HepG2 (cell line): ENCODE measurements around the gene ARHGAP23. TPM values are rescaled to one million over a fixed set of nuclear protein-coding genes. Genes with fewer than 3 reads are reported as not detected.

Source experiments
- ATAC-seq: fragments of 200-7000 bp; cut with Tn5 transposase; 3 replicates; pipeline ENCODE4 v1.9.1; 2020; ENCODE audit warnings: mild to moderate bottlenecking, moderate library complexity
- BruUV-seq: library from RNA; stranded (reverse); fragments of 400-500 nt; replicated peaks from 2 replicates; lab custom pipeline; 2021; lab: Mats Ljungman, UMichigan
- CTCF ChIA-PET: fragments of 300-600 bp; formaldehyde crosslinking; extraction: SDS; loops from one replicate; lab custom pipeline; 2021; ENCODE audit warnings: low total read pairs, inconsistent platforms, low intra/inter-chr PET ratio; lab: Yijun Ruan, JAX
- POLR2A ChIA-PET: fragments of 350-600 bp; sonication (Branson Sonifier 250); formaldehyde crosslinking; loops from one replicate; lab custom pipeline; 2020; ENCODE audit warnings: antibody characterized with exemption, inconsistent platforms; lab: Yijun Ruan, JAX
- DNase-seq: peaks from one replicate; pipeline ENCODE4 v3.0.0-alpha.2; 2015; ENCODE audit warnings: low spot score
- FAIRE-seq: peaks from 3 replicates; lab custom pipeline; 2011; peaks lifted over from hg19 to GRCh38; lab: Jason Lieb, UNC
- H2AFZ ChIP-seq: one replicate; pipeline ENCODE4 v1.6.1; 2011; ENCODE audit warnings: low read length, inconsistent platforms
- H3K27ac ChIP-seq: fragments of 300-600 bp; 3 replicates; pipeline ENCODE4 v1.8.0; 2011; ENCODE audit warnings: mixed run types, mild to moderate bottlenecking, mixed read lengths, low read length, inconsistent platforms; ENCODE audit not compliant: insufficient read depth; ENCODE audit errors: extremely low read length
- H3K27me3 ChIP-seq, 2 experiments: fragments of 200-600 bp in 1 of 2; 2 replicates in 1 of 2; 3 replicates in 1 of 2; pipeline versions ENCODE4 v1.6.0 to v1.8.0; 2011; ENCODE audit warnings: low read length in 2 of 2, mild to moderate bottlenecking in 2 of 2, moderate library complexity in 2 of 2, inconsistent platforms in 1 of 2; ENCODE audit not compliant: insufficient read depth in 2 of 2, control insufficient read depth in 1 of 2
- H3K36me3 ChIP-seq, 2 experiments: fragments of 200-600 bp in 1 of 2; replicated peaks in 1 of 2; 2 replicates in 1 of 2; 3 replicates in 1 of 2; pipeline versions ENCODE4 v1.5.1 to v1.8.0; 2011; ENCODE audit warnings: low read length in 2 of 2, inconsistent platforms in 1 of 2; ENCODE audit not compliant: insufficient read depth in 2 of 2, control insufficient read depth in 1 of 2
- H3K4me1 ChIP-seq: 2 replicates; pipeline ENCODE4 v1.5.1; 2012; ENCODE audit warnings: low read length, inconsistent platforms; ENCODE audit not compliant: insufficient read depth
- H3K4me2 ChIP-seq: 2 replicates; pipeline ENCODE4 v1.6.0; 2011; ENCODE audit warnings: low read depth, low read length, inconsistent platforms
- H3K4me3 ChIP-seq, 3 experiments: fragments of 200-600 bp in 1 of 3; sonication (generic), shearing (Covaris generic) in 1 of 3; replicated peaks in 1 of 3; 2 replicates each; pipeline ENCODE4 v1.5.1; 2011 to 2016; ENCODE audit warnings: low read length in 3 of 3, inconsistent platforms in 2 of 3, low read depth in 2 of 3, mild to moderate bottlenecking in 2 of 3, control low read depth in 1 of 3, mixed read lengths in 1 of 3; ENCODE audit not compliant: insufficient read depth in 1 of 3
- H3K79me2 ChIP-seq: one replicate; pipeline ENCODE4 v1.6.1; 2011; ENCODE audit warnings: low read length, inconsistent platforms; ENCODE audit not compliant: insufficient read depth
- H3K9ac ChIP-seq: 2 replicates; pipeline ENCODE4 v1.6.0; 2011; ENCODE audit warnings: mild to moderate bottlenecking, low read depth, low read length, inconsistent platforms; ENCODE audit not compliant: insufficient read depth
- H3K9me3 ChIP-seq: 2 replicates; pipeline ENCODE4 v1.5.1; 2012; ENCODE audit warnings: mild to moderate bottlenecking, low read length
- H4K20me1 ChIP-seq: 2 replicates; pipeline ENCODE4 v1.6.0; 2011; ENCODE audit warnings: inconsistent platforms, mild to moderate bottlenecking, low read length, moderate library complexity; ENCODE audit not compliant: insufficient read depth
- BCLAF1 ChIP-seq: fragments of 450-650 bp; IDR thresholded peaks from 2 replicates; pipeline ENCODE4 v1.6.1; 2017; ENCODE audit warnings: mild to moderate bottlenecking
- DBP ChIP-seq: sonication (generic); formaldehyde crosslinking; IDR thresholded peaks from 2 replicates; pipeline ENCODE4 v1.4.0; 2020; ENCODE audit warnings: missing genetic modification reagents; ENCODE audit errors: not compliant biosample characterization
- ETS1 ChIP-seq: sonication (generic); formaldehyde crosslinking; IDR thresholded peaks from 2 replicates; pipeline ENCODE4 v1.4.0; 2020; ENCODE audit warnings: missing genetic modification reagents
- FOXO1 ChIP-seq: sonication (generic); formaldehyde crosslinking; IDR thresholded peaks from 2 replicates; pipeline ENCODE4 v1.4.0; 2020; ENCODE audit warnings: missing genetic modification reagents
- IKZF5 ChIP-seq: IDR thresholded peaks from 2 replicates; pipeline ENCODE4 v1.6.1; 2018; ENCODE audit warnings: missing genetic modification reagents, mild to moderate bottlenecking, missing compliant biosample characterization
- MZF1 ChIP-seq: sonication (generic); formaldehyde crosslinking; IDR thresholded peaks from 2 replicates; pipeline ENCODE4 v1.8.1; 2023; ENCODE audit warnings: mild to moderate bottlenecking, missing genetic modification reagents, borderline replicate concordance
- ZKSCAN8 ChIP-seq: IDR thresholded peaks from 2 replicates; pipeline ENCODE4 v1.6.1; 2016; ENCODE audit warnings: borderline replicate concordance, missing genetic modification reagents, missing compliant biosample characterization
- ZNF124 ChIP-seq: sonication (generic); formaldehyde crosslinking; IDR thresholded peaks from 2 replicates; pipeline ENCODE4 v1.4.0; 2020; ENCODE audit warnings: missing genetic modification reagents
- ZNF136 ChIP-seq: sonication (generic); formaldehyde crosslinking; IDR thresholded peaks from 2 replicates; pipeline ENCODE4 v1.8.1; 2022; ENCODE audit warnings: low read depth, mild to moderate bottlenecking, moderate library complexity, missing genetic modification reagents
- ZNF207 ChIP-seq: fragments of 450-650 bp; IDR thresholded peaks from 2 replicates; pipeline ENCODE4 v1.6.1; 2016; ENCODE audit warnings: antibody characterized with exemption, borderline replicate concordance
- ZNF251 ChIP-seq: sonication (generic); formaldehyde crosslinking; IDR thresholded peaks from 2 replicates; pipeline ENCODE4 v1.9.0; 2021; ENCODE audit warnings: mild to moderate bottlenecking, missing genetic modification reagents
- ZNF30 ChIP-seq: sonication (generic); formaldehyde crosslinking; IDR thresholded peaks from 2 replicates; pipeline ENCODE4 v1.5.0; 2020; ENCODE audit warnings: mild to moderate bottlenecking, missing genetic modification reagents
- ZSCAN21 ChIP-seq: sonication (generic); formaldehyde crosslinking; IDR thresholded peaks from 2 replicates; pipeline ENCODE4 v1.8.0; 2022; ENCODE audit warnings: mild to moderate bottlenecking, missing genetic modification reagents, moderate library complexity, borderline replicate concordance
- WGBS: methylation state at CpG from one replicate; pipeline ENCODE4 v1.1.6; 2017; ENCODE audit warnings: low lambda C conversion rate; 5-methylcytosine and 5-hydroxymethylcytosine counted together
- in situ Hi-C: cut with HindIII; loops from 2 replicates; pipeline ENCODE4 v1.10.0; 2017; ENCODE audit warnings: low pct_unique_long_range_greater_than_20kb; ENCODE audit not compliant: extremely low pct_ligation_motif_present
- intact Hi-C: fragments of 100-400 bp; cut with micrococcal nuclease; formaldehyde crosslinking; loops from one replicate; pipeline ENCODE4 v1.10.0; 2022; ENCODE audit not compliant: unreplicated experiment
- polyA plus RNA-seq, 8 experiments: library from polyadenylated mRNA; depleted of rRNA in 3 of 8; stranded (reverse) in 7 of 8; unstranded in 1 of 8; fragments of >200 nt; fragmentation: Illumina TruSeq in 4 of 8; extraction: Trizol in 4 of 8; gene quantifications; 2 replicates each; pipeline versions ENCODE4 v1.2.1 to v1.2.3, GENCODE V29; 2011 to 2016; ENCODE audit warnings: low read depth in 4 of 8, missing spikeins in 1 of 8, mixed read lengths in 1 of 8; ENCODE audit not compliant: insufficient read depth in 1 of 8
- total RNA-seq, 5 experiments: library from RNA; depleted of rRNA; stranded (reverse); fragments of >200 nt; fragmentation: Illumina TruSeq; extraction: Trizol; gene quantifications; 2 replicates each; pipeline ENCODE4 v1.2.3, GENCODE V29; 2016; ENCODE audit warnings: low read depth in 1 of 5

ARHGAP23 gene
- total and polyA plus RNA-seq, 2 of the 13 experiments (the other 11 are each of a cell fraction or from before 2014, with no cell fraction given): 0.03 TPM; not detected in 1

- no peak for DNase-seq
- no TSS peak for BruUV-seq
- no peak overlapping the region for H3K4me3 ChIP-seq
- H3K9me3 ChIP-seq: no peaks in the 10 kb centered on the region
- TF ChIP-seq ZKSCAN8 (no peak), ZNF124 (no peak), MZF1 (CRISPR knock-in tag) (no peak), DBP (CRISPR knock-in tag) (no peak), ZSCAN21 (CRISPR knock-in tag) (no peak), BCLAF1 (no peak), ZNF207 (no peak), ZNF251 (CRISPR knock-in tag) (no peak), ZNF136 (CRISPR knock-in tag) (no peak), FOXO1 (no peak), IKZF5 (CRISPR knock-in tag) (no peak), ZNF30 (no peak), ETS1 (CRISPR knock-in tag) (no peak)
- H3K27ac ChIP-seq: no peak overlapping the region
- intact Hi-C loops: no loop called here
- H2AFZ ChIP-seq: no peak overlapping the region
- no peak overlapping the region for H3K4me2 ChIP-seq
- no peak overlapping the region for H3K9ac ChIP-seq
- 55% methylated on average over 9 of the region's 10 CpGs for WGBS
- no peak; the same call in 2 of the 3 replicates for ATAC-seq
- no peaks in the 10 kb centered on the region for H3K36me3 ChIP-seq
- ChIA-PET CTCF (no interaction called here), POLR2A (interaction anchor here (1.0 kb wide), 1 partner anchor 174 kb away, joined by 3 read pairs; no protein-coding TSS in a partner anchor)
- peaks cover 4 to 36% of the 10 kb centered on the region in 2 experiments; a peak in 4 of 5 replicates for H3K27me3 ChIP-seq
- in situ Hi-C loops: no loop called here
- H3K4me1 ChIP-seq: peaks cover 16% of the 10 kb centered on the region
- 0 out of 2 replicates have a peak, but pooled peaks cover 4% of the 10 kb centered on the region for H4K20me1 ChIP-seq
- H3K79me2 ChIP-seq: no peaks in the 10 kb centered on the region
- FAIRE-seq: no peak
Measured at GRCh38 chr17:38544175-38544838, 116.0 kb downstream of the ARHGAP23 start.
